ENCODE results near the gene HSFX4. TPM values are rescaled to one million over a fixed set of nuclear protein-coding genes. Genes with fewer than 3 reads are reported as not detected.

HSFX4 gene
- total RNA-seq, 1 experiment from 2014 or later = not detected

Other genes with a start within 250 kb of the HSFX4 start
- gene MAGEA11, start 217.5 kb upstream of the HSFX4 start, total RNA-seq (2014; rRNA removed; shearing (Covaris generic)) = 23.4 and 23.6 TPM in 2 replicates
- gene HSFX1, start 155.5 kb upstream of the HSFX4 start, total RNA-seq (2014; rRNA removed; shearing (Covaris generic)) = 0.20 and 0.36 TPM in 2 replicates
- gene MAGEA9, start 147.6 kb upstream of the HSFX4 start, total RNA-seq (2014; rRNA removed; shearing (Covaris generic)) = not detected in 2 replicates
- 1.1 and 1.4 TPM in 2 replicates for gene MAGEA8, start 48.4 kb upstream of the HSFX4 start, total RNA-seq (2014; rRNA removed; shearing (Covaris generic))
- 19.2 and 25.0 TPM in 2 replicates for gene EOLA2, start 8.9 kb downstream of the HSFX4 start, total RNA-seq (2014; rRNA removed; shearing (Covaris generic))

All from RPMI7951 (cell line).